Endodermal cell (in vitro differentiated cells): Measurements from ENCODE around the gene THAP8. TPM values are rescaled to one million over a fixed set of nuclear protein-coding genes. Genes with fewer than 3 reads are reported as not detected.

Experiments used
- DNase-seq: peaks from one replicate; pipeline ENCODE4 v3.0.0-alpha.2; 2017
- H3K27ac ChIP-seq: 2 replicates; pipeline ENCODE4 v1.5.1; 2013; ENCODE audit warnings: mild to moderate bottlenecking, low read depth, low read length, moderate library complexity
- H3K27me3 ChIP-seq: 2 replicates; pipeline ENCODE4 v1.6.1; 2013; ENCODE audit warnings: mild to moderate bottlenecking, low read length, moderate library complexity; ENCODE audit not compliant: insufficient read depth, control insufficient read depth, poor library complexity, severe bottlenecking
- H3K36me3 ChIP-seq: 2 replicates; pipeline ENCODE4 v1.7.0; 2013; ENCODE audit warnings: mild to moderate bottlenecking, low read length, moderate library complexity; ENCODE audit not compliant: control insufficient read depth, insufficient read depth
- H3K4me1 ChIP-seq: one replicate; pipeline ENCODE4 v1.7.0; 2013; ENCODE audit warnings: low read length; ENCODE audit not compliant: control insufficient read depth, insufficient read depth
- H3K4me3 ChIP-seq: 2 replicates; pipeline ENCODE4 v1.5.1; 2013; ENCODE audit warnings: mild to moderate bottlenecking, low read length, moderate library complexity
- H3K9ac ChIP-seq: 2 replicates; pipeline ENCODE4 v1.6.1; 2013; ENCODE audit warnings: mild to moderate bottlenecking, low read length, moderate library complexity; ENCODE audit not compliant: poor library complexity, severe bottlenecking; ENCODE audit errors: extremely low read depth
- H3K9me3 ChIP-seq: 2 replicates; pipeline ENCODE4 v1.6.1; 2013; ENCODE audit warnings: mild to moderate bottlenecking, low read length, moderate library complexity; ENCODE audit not compliant: control insufficient read depth
- H3K27ac Mint-ChIP-seq: 2 replicates; pipeline ENCODE4 v1.8.0; 2020; ENCODE audit warnings: mixed read lengths
- H3K27me3 Mint-ChIP-seq: 2 replicates; pipeline ENCODE4 v1.8.0; 2021; ENCODE audit warnings: mild to moderate bottlenecking, mixed read lengths; ENCODE audit not compliant: insufficient read depth
- H3K36me3 Mint-ChIP-seq: 2 replicates; pipeline ENCODE4 v1.8.0; 2020; ENCODE audit warnings: low read depth, mixed read lengths
- H3K4me1 Mint-ChIP-seq: 2 replicates; pipeline ENCODE4 v1.8.0; 2020; ENCODE audit warnings: mixed read lengths
- H3K4me3 Mint-ChIP-seq: 2 replicates; pipeline ENCODE4 v1.8.0; 2020; ENCODE audit warnings: mild to moderate bottlenecking, moderate library complexity, mixed read lengths
- H3K9me3 Mint-ChIP-seq: 2 replicates; pipeline ENCODE4 v1.8.0; 2020; ENCODE audit warnings: mild to moderate bottlenecking, mixed read lengths
- WGBS, 2 experiments: methylation state at CpG; one replicate each; pipeline versions ENCODE4 v1.1.5 to v1.1.7; 2013; ENCODE audit warnings: missing lambda C conversion rate in 2 of 2, mixed read lengths in 1 of 2; ENCODE audit not compliant: insufficient coverage in 1 of 2, insufficient read length in 1 of 2; 5-methylcytosine and 5-hydroxymethylcytosine counted together
- total RNA-seq, 2 donors: library from RNA; stranded (reverse); fragmentation: NEBNext Ultra II Directional in 1 of 2; extraction: Animal tissue kit (Norgen Biotek cat#: 25700) in 1 of 2; gene quantifications; 2 replicates in 1 of 2; 3 replicates in 1 of 2; pipeline ENCODE4 v1.2.1, GENCODE V29; 2021
- TF ChIP-seq, protein P1 (sequence below): fragments of 200-600 bp; sonication (generic); conservative IDR thresholded peaks from 2 replicates; pipeline ENCODE4 v1.5.0; 2021; ENCODE audit warnings: antibody characterized with exemption, mild to moderate bottlenecking

Gene THAP8
- total RNA-seq, 2 donors from 2014 or later, result 6.7 to 8.9 TPM

DNA sequence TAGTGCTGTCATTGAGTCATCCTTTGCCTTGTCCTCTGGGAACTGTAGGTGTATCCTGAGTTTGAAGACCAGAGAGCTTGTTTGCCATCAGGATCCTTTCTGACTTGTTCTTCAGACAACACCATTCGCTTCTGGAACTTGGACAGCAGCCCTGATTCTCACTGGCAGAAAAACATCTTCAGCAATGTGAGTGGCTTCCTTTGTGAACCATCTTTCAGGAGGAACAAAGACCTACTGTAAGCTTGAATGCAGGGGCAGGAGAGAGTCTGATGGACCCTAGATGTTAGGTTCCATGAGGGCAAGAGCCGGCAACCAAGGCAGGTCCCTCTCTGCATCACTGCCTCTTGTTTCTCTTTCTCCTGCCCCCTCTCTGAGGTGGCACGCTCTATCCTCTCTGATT lies 27.3 kb upstream of the THAP8 start:
- Mint-ChIP-seq H3K9me3 (no peaks in the 10 kb centered on the region), H3K27ac (no peak overlapping the region), H3K36me3 (peaks cover 61% of the 10 kb centered on the region), H3K27me3 (no peaks in the 10 kb centered on the region), H3K4me1 (no peaks in the 10 kb centered on the region), H3K4me3 (no peak overlapping the region)
- H3K27me3 ChIP-seq, result no peaks in the 10 kb centered on the region
- H3K4me3 ChIP-seq, result no peak overlapping the region
- TF ChIP-seq, protein P1, sequence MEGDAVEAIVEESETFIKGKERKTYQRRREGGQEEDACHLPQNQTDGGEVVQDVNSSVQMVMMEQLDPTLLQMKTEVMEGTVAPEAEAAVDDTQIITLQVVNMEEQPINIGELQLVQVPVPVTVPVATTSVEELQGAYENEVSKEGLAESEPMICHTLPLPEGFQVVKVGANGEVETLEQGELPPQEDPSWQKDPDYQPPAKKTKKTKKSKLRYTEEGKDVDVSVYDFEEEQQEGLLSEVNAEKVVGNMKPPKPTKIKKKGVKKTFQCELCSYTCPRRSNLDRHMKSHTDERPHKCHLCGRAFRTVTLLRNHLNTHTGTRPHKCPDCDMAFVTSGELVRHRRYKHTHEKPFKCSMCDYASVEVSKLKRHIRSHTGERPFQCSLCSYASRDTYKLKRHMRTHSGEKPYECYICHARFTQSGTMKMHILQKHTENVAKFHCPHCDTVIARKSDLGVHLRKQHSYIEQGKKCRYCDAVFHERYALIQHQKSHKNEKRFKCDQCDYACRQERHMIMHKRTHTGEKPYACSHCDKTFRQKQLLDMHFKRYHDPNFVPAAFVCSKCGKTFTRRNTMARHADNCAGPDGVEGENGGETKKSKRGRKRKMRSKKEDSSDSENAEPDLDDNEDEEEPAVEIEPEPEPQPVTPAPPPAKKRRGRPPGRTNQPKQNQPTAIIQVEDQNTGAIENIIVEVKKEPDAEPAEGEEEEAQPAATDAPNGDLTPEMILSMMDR, result no peak
- H3K4me1 ChIP-seq, result no peaks in the 10 kb centered on the region
- H3K9ac ChIP-seq, result no peak overlapping the region
- H3K36me3 ChIP-seq, result peaks cover 62% of the 10 kb centered on the region
- no peak for DNase-seq
- WGBS, 2 experiments, result 90 to 92% methylated on average over 1 to 3 of the region's 3 CpGs
- H3K9me3 ChIP-seq, result no peaks in the 10 kb centered on the region
- no peak overlapping the region for H3K27ac ChIP-seq

DNA sequence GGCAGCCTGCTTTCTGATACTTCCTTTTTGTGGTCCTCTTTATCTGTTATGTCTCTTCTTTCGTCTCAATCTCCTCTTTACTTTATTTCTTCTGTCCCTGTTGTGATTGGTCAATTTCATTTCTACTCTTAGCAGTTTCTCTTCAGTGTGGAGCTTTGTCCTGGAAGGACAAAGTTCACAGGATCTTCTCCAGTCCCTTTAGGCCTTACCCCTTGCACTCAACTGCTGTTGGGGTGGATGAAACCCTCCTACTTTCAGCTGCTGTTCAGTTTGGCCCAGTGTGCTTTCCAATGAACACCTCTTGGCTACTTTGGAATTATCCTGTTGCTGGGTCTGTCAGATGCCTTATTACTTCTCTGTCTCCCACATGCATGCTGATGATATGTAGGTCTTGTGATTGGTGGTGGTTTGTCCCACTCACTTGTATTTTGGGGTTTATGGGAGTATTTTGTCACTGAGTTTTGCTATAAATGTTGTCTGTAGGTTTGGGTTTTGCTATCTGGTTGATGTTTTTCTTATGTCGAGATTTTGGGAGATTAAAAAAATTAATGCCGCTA lies 25.4 kb upstream of the THAP8 start:
- no peak overlapping the region for H3K27ac Mint-ChIP-seq
- H3K9me3 Mint-ChIP-seq, result no peaks in the 10 kb centered on the region

DNA sequence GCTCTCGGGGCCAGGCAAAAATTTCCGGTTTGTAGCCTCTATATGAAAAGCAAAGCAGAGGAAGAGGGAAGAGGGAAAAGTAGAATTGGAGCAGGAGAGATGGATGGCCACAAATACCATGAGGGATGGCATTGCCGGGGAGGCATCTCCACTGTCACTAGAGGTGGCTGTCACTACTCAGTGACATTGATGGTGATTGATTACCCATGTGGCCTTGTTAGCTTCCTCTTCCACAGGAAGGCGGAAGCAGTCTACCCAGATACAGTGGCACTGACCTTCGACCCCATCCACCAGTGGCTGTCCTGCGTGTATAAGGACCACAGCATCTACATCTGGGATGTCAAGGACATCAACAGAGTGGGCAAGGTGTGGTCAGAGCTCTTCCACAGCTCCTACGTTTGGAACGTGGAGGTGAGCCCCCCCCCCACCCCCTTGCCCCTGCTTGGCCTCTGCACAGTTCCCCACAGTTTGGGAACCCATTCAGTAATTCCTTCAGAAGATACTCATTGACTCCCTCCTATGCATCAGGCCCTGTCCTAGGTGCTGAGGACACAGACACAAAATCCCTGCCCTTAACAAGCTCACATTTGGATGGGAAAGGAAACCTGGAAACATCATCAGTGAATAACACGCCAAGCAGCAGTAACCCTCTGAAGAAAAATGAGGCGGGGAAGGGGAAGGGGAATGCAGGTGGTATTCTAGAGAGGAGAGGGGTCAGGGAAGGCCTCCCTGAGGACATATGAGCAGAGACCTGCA lies 19.2 kb upstream of the THAP8 start:
- no peak overlapping the region for H3K4me3 ChIP-seq
- no peak overlapping the region for H3K27ac Mint-ChIP-seq
- DNase-seq, result no peak
- TF ChIP-seq, protein P1, result no peak
- WGBS, 2 experiments, result 86 to 87% methylated on average over 6 to 10 of the region's 10 CpGs
- H3K9me3 ChIP-seq, result no peaks in the 10 kb centered on the region
- no peak overlapping the region for H3K4me3 Mint-ChIP-seq
- H3K9ac ChIP-seq, result no peak overlapping the region
- peaks cover 40% of the 10 kb centered on the region for H3K36me3 ChIP-seq
- H3K4me1 ChIP-seq, result no peaks in the 10 kb centered on the region
- H3K9me3 Mint-ChIP-seq, result peaks cover 12% of the 10 kb centered on the region
- no peaks in the 10 kb centered on the region for H3K4me1 Mint-ChIP-seq
- no peaks in the 10 kb centered on the region for H3K27me3 ChIP-seq
- peaks cover 46% of the 10 kb centered on the region for H3K36me3 Mint-ChIP-seq
- no peak overlapping the region for H3K27ac ChIP-seq
- no peaks in the 10 kb centered on the region for H3K27me3 Mint-ChIP-seq

More for the DNA sequence above, 25.4 kb upstream of the THAP8 start:
- DNase-seq, result no peak
- no peaks in the 10 kb centered on the region for H3K4me1 ChIP-seq
- Mint-ChIP-seq H3K36me3 (peaks cover 55% of the 10 kb centered on the region), H3K4me3 (no peak overlapping the region), H3K27me3 (no peaks in the 10 kb centered on the region), H3K4me1 (no peaks in the 10 kb centered on the region)
- no peak overlapping the region for H3K9ac ChIP-seq
- no peaks in the 10 kb centered on the region for H3K9me3 ChIP-seq
- no peaks in the 10 kb centered on the region for H3K27me3 ChIP-seq
- TF ChIP-seq, protein P1, result no peak
- no peak overlapping the region for H3K27ac ChIP-seq
- H3K36me3 ChIP-seq, result peaks cover 56% of the 10 kb centered on the region
- H3K4me3 ChIP-seq, result no peak overlapping the region
- 97 to 100% methylated on average over 2 to 3 of the region's 3 CpGs for WGBS, 2 experiments
